SU-DHL-6 (cell line): ENCODE measurements around the gene TSPAN18.

Source experiments
- EZH2phosphoT487 ChIP-seq: fragments of 200-600 bp; sonication (generic), shearing (Covaris generic); conservative IDR thresholded peaks from 2 replicates; pipeline ENCODE4 v1.6.1; 2018; ENCODE audit warnings: mild to moderate bottlenecking, antibody characterized with exemption, low read length, moderate library complexity, mixed read lengths
- TF ChIP-seq, protein P1 (sequence below): fragments of 200-600 bp; sonication (generic); IDR thresholded peaks from one replicate; pipeline ENCODE4 v1.5.1; 2017; ENCODE audit warnings: antibody characterized with exemption, mild to moderate bottlenecking, low read length, moderate library complexity; ENCODE audit not compliant: insufficient read depth, poor library complexity, severe bottlenecking

DNA sequence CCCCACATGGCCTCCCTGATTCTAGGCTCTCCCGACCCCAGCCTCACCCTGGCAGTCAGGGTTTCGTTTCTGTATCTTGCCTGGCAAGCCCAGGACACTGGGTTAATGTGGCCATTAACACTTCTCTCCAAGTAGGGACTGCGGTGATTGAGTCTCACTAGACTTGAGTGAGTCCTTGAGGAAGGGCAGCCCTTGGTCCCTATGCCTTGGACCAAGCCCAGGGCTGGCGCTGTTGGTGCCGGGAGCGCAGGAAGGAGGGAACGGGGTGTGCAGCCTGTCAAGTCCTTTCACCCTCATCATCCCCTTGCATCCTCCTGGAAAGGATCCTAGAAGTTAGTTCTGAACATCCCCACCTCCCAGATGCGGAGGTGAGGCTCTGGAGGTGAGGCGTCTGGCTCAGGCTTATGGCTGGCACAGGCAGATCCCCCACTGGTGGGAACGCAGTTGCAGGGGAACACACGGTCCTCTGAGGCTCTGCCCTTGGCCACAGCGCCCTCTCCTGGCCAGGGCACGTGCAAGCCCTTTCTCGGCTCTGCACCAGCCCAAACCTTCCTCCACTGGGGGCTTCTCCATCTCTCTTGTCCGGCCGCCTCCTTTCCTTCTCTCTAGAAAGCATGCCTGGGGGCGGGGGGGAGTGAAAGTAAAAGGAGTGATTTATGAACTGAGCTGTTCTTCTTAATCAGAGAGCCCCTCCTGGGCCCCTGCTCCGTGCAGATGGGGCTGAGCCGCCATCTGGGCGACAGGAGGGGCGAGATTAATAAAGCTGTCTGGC lies 167.3 kb downstream of the TSPAN18 start:
- TF ChIP-seq, protein P1, sequence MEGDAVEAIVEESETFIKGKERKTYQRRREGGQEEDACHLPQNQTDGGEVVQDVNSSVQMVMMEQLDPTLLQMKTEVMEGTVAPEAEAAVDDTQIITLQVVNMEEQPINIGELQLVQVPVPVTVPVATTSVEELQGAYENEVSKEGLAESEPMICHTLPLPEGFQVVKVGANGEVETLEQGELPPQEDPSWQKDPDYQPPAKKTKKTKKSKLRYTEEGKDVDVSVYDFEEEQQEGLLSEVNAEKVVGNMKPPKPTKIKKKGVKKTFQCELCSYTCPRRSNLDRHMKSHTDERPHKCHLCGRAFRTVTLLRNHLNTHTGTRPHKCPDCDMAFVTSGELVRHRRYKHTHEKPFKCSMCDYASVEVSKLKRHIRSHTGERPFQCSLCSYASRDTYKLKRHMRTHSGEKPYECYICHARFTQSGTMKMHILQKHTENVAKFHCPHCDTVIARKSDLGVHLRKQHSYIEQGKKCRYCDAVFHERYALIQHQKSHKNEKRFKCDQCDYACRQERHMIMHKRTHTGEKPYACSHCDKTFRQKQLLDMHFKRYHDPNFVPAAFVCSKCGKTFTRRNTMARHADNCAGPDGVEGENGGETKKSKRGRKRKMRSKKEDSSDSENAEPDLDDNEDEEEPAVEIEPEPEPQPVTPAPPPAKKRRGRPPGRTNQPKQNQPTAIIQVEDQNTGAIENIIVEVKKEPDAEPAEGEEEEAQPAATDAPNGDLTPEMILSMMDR = peak; percentile 55
- no peak for TF ChIP-seq EZH2phosphoT487
